ENCODE results near the gene C8B. TPM values are rescaled to one million over a fixed set of nuclear protein-coding genes. Genes with fewer than 3 reads are reported as not detected.

Gene C8B
- total RNA-seq, 4 donors from 2014 or later = not detected

DNA sequence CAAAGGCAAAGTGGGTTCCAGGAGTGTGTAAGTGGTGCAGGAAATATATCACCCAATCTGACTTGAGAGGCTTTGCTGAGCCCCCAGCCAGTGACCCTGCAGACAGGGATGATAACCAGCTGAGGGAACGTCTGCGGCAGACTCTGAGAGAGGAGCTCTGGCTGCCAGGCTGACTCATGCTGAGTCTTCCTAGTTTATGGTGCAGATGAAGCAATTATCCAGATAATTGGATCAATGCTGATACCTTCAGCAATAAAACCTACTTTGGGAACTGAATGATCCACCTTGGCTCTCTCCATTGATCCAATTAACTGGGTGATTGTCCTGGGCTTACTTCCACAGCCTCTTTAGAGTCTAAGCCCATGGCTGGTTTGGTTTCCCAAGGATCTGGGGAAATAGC lies 7.3 kb downstream of the C8B start:
- no peaks in the 10 kb centered on the region for H3K4me1 ChIP-seq
- no peaks in the 10 kb centered on the region for H3K9me3 ChIP-seq
- H3K27me3 ChIP-seq = no peaks in the 10 kb centered on the region
- H3K4me3 ChIP-seq = no peak overlapping the region
- no peak overlapping the region for H3K27ac ChIP-seq
- no peaks in the 10 kb centered on the region for H3K36me3 ChIP-seq
- no peak for TF ChIP-seq POLR2A (IDR thresholded peaks at IDR 0.05)
- TF ChIP-seq EP300 (IDR thresholded peaks at IDR 0.05) = no peak
- TF ChIP-seq, protein P1, sequence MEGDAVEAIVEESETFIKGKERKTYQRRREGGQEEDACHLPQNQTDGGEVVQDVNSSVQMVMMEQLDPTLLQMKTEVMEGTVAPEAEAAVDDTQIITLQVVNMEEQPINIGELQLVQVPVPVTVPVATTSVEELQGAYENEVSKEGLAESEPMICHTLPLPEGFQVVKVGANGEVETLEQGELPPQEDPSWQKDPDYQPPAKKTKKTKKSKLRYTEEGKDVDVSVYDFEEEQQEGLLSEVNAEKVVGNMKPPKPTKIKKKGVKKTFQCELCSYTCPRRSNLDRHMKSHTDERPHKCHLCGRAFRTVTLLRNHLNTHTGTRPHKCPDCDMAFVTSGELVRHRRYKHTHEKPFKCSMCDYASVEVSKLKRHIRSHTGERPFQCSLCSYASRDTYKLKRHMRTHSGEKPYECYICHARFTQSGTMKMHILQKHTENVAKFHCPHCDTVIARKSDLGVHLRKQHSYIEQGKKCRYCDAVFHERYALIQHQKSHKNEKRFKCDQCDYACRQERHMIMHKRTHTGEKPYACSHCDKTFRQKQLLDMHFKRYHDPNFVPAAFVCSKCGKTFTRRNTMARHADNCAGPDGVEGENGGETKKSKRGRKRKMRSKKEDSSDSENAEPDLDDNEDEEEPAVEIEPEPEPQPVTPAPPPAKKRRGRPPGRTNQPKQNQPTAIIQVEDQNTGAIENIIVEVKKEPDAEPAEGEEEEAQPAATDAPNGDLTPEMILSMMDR (IDR thresholded peaks at IDR 0.05) = no peak
- no peak for DNase-seq (ENCODE audit: low spot score in 2 of 2)
- WGBS, 2 donors = 64 to 78% methylated on average over 2 of the region's 2 CpGs

DNA sequence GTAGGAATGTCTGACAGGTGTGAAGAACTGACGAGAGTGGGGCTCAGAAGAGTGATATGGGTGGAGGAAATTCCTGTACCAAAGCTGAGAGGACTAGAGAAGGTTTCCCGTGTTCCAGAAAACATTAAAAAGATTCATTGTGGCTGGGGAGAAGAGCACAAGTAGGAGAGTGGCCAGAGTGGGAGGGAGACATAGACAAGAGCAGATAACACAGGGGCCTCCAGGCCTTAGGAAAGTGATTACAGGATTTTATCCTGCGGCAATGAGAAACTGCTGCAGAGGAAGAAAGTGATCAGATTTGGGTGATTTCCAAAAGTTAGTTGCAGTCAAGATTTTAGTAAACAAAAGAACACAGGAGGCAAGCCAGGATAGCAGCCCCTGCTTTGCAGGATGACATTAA lies 7.9 kb downstream of the C8B start:
- Histone ChIP-seq H3K9me3 (no peaks in the 10 kb centered on the region), H3K27ac (no peak overlapping the region), H3K36me3 (no peaks in the 10 kb centered on the region), H3K4me3 (no peak overlapping the region), H3K27me3 (no peaks in the 10 kb centered on the region), H3K4me1 (no peaks in the 10 kb centered on the region)
- 48 to 51% methylated on average over 3 of the region's 3 CpGs for WGBS, 2 donors
- no peak for TF ChIP-seq EP300 (IDR thresholded peaks at IDR 0.05)
- no peak for DNase-seq (ENCODE audit: low spot score in 2 of 2)

DNA sequence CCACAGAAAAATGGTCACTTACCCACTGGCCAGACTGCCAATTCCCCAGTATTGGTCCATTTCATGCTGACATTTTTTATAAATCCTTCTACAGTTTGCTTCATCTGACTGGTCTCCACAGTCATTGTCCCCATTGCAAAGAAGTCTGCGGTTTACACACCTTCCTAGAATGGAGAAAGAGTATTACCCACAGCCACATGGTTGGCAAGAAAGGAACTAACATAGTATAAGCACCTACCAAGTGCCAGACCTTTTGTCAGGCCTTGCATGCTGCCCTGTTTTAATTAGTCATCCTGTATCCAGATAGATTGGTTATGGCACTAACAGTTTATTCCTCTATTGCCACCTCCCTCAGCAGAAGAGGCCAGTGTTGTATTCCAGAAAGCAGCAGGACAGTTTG lies 11.2 kb downstream of the C8B start:
- TF ChIP-seq POLR2A (IDR thresholded peaks at IDR 0.05) (no peak), EP300 (IDR thresholded peaks at IDR 0.05) (no peak)
- TF ChIP-seq, protein P1 (IDR thresholded peaks at IDR 0.05) = no peak
- no peak overlapping the region for H3K4me3 ChIP-seq
- no peaks in the 10 kb centered on the region for H3K4me1 ChIP-seq

DNA sequence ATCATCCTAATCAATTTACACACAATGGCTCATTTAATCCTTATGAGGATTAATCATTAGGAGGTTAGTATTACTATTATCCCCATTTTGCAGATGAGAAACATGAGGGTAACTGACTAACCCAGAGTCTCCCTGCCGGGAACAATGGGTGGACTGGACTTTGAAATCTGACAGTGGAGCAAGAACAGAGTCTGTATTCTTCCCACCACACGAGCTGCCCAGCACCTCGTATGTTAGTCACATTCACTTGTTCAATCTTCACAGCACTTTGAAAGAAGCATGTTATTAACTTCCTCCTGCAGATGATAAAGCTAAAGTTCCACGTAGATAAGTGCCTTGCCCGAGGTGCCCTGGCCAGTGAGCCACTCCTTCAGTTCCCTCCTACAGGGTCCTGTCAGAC lies 12.4 kb downstream of the C8B start:
- Histone ChIP-seq H3K27ac (no peak overlapping the region), H3K9me3 (no peaks in the 10 kb centered on the region), H3K36me3 (no peaks in the 10 kb centered on the region), H3K4me3 (no peak overlapping the region), H3K4me1 (no peaks in the 10 kb centered on the region), H3K27me3 (no peaks in the 10 kb centered on the region)
- no peak for DNase-seq (ENCODE audit: low spot score in 2 of 2)
- WGBS, 2 donors = 42 to 71% methylated on average over 5 of the region's 5 CpGs
- TF ChIP-seq POLR2A (IDR thresholded peaks at IDR 0.05) (no peak), EP300 (IDR thresholded peaks at IDR 0.05) (no peak)
- TF ChIP-seq, protein P1 (IDR thresholded peaks at IDR 0.05) = no peak

More for the DNA sequence above, 11.2 kb downstream of the C8B start:
- Histone ChIP-seq H3K27me3 (no peaks in the 10 kb centered on the region), H3K27ac (no peak overlapping the region), H3K9me3 (no peaks in the 10 kb centered on the region), H3K36me3 (no peaks in the 10 kb centered on the region)
- WGBS, 2 donors = 95 to 100% methylated on average over 1 of the region's 1 CpG
- no peak for DNase-seq (ENCODE audit: low spot score in 2 of 2)

DNA sequence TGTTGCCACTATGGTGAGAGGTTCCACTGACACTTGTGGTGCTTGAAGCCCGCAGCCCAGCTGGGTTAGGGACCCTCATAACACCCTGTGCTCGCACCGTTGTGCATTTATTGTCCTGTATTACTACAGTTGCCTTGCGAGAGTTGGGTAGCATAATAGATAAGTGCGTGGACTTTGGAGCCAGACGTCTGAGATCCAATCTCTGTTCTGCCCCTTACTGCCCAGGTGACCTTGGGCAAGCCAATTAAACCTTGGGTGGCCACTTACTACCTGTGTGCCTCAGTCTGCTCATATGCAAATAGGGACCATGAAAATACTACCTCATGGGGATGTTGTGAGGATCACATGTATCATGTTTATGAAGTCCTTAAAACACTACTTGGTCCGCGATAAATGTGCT lies 13.3 kb downstream of the C8B start:
- no peaks in the 10 kb centered on the region for H3K9me3 ChIP-seq
- H3K4me3 ChIP-seq = no peak overlapping the region
- no peaks in the 10 kb centered on the region for H3K27me3 ChIP-seq
- DNase-seq (ENCODE audit: low spot score in 2 of 2) = no peak
- H3K4me1 ChIP-seq = no peaks in the 10 kb centered on the region
- WGBS, 2 donors = 84 to 89% methylated on average over 8 of the region's 8 CpGs
- no peaks in the 10 kb centered on the region for H3K36me3 ChIP-seq
- no peak overlapping the region for H3K27ac ChIP-seq
- TF ChIP-seq POLR2A (IDR thresholded peaks at IDR 0.05) (no peak), EP300 (IDR thresholded peaks at IDR 0.05) (no peak)
- TF ChIP-seq, protein P1 (IDR thresholded peaks at IDR 0.05) = no peak

DNA sequence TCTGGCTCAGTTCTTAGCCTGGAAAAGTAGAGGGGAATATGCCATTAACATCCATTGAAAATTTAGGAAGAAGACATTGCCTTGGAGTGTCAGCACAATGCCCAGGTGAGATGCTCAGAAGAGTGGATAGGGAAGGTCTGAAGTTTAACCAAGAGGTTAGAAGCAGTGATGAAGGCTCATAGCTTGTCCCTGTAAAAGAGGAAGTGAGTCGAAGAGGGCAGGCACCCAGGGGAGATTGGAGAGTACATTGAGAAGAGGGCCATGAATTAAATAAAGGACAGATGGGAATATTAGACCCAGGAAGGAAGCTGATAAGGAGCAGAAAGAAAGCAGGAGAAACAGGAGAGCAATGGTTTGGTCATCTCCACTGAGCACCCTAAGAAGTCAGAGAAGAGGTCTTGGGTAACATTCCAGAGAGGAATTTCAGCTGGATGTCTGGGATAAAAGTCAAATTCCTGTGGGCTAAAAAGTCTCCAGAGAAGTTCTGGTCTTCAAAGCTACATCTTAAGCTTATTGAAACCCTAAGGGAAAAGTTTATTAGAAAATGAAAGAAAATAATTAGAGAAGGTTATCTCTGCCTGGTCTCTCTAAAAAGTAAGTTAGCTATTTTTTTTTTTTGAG lies 17.3 kb downstream of the C8B start:
- Histone ChIP-seq H3K27ac (no peak overlapping the region), H3K4me1 (no peaks in the 10 kb centered on the region), H3K36me3 (no peaks in the 10 kb centered on the region), H3K4me3 (no peak overlapping the region), H3K9me3 (no peaks in the 10 kb centered on the region), H3K27me3 (no peaks in the 10 kb centered on the region)
- TF ChIP-seq POLR2A (IDR thresholded peaks at IDR 0.05) = no peak
- TF ChIP-seq, protein P1 (IDR thresholded peaks at IDR 0.05) = no peak
- no peak for TF ChIP-seq EP300 (IDR thresholded peaks at IDR 0.05)
- 66 to 76% methylated on average over 1 of the region's 1 CpG for WGBS, 2 donors
- no peak for DNase-seq (ENCODE audit: low spot score in 2 of 2)

All from tibial nerve (tissue), 4 donors.